K562 (cell line): ENCODE data around the gene ABCC9. TPM values are rescaled to one million over a fixed set of nuclear protein-coding genes. Genes with fewer than 3 reads are reported as not detected.

ENCODE experiments used
- ATAC-seq: fragments of 200-7000 bp; cut with Tn5 transposase; 3 replicates; pipeline ENCODE4 v1.9.1; 2020; ENCODE audit warnings: moderate library complexity
- BruUV-seq: library from RNA; stranded (reverse); fragments of 400-500 nt; replicated peaks from 2 replicates; lab custom pipeline; 2021; lab: Mats Ljungman, UMichigan
- CTCF ChIA-PET: fragments of 300-600 bp; formaldehyde crosslinking; extraction: SDS; loops from one replicate; lab custom pipeline; 2021; ENCODE audit warnings: low intra/inter-chr PET ratio; lab: Yijun Ruan, JAX
- POLR2A ChIA-PET: fragments of 300-600, 350-650 bp; sonication (Branson Sonifier 250); formaldehyde crosslinking; extraction: SDS; loops from one replicate; lab custom pipeline; 2021; ENCODE audit warnings: antibody characterized with exemption, inconsistent platforms; lab: Yijun Ruan, JAX
- DNase-seq, 4 experiments: peaks; one replicate each; pipeline versions ENCODE4 v3.0.0 to v3.0.0-alpha.2; 2011 to 2018; ENCODE audit warnings: low spot score in 3 of 4, mixed read lengths in 3 of 4; ENCODE audit errors: extremely low read depth in 1 of 4
- FAIRE-seq: peaks from 2 replicates; lab custom pipeline; 2011; peaks lifted over from hg19 to GRCh38; lab: Jason Lieb, UNC
- H2AFZ ChIP-seq: 2 replicates; pipeline ENCODE4 v1.6.0; 2011; ENCODE audit warnings: low read depth, low read length, control low read depth, inconsistent platforms
- H3K27ac ChIP-seq: fragments of 200-600 bp; 3 replicates; pipeline ENCODE4 v1.8.0; 2011; ENCODE audit warnings: low read depth, mild to moderate bottlenecking, control low read depth, inconsistent platforms, low read length, moderate library complexity, mixed read lengths; ENCODE audit errors: extremely low read depth
- H3K27me3 ChIP-seq, 2 experiments: fragments of 300-600 bp in 1 of 2; 2 replicates in 1 of 2; 3 replicates in 1 of 2; pipeline versions ENCODE4 v1.6.0 to v1.8.0; 2011; ENCODE audit warnings: inconsistent platforms in 2 of 2, low read length in 2 of 2, mild to moderate bottlenecking in 1 of 2, mixed read lengths in 1 of 2, moderate library complexity in 1 of 2; ENCODE audit not compliant: control insufficient read depth in 2 of 2, insufficient read depth in 2 of 2
- H3K36me3 ChIP-seq: fragments of 300-600 bp; 3 replicates; pipeline ENCODE4 v1.8.0; 2011; ENCODE audit warnings: mild to moderate bottlenecking, low read length, inconsistent platforms; ENCODE audit not compliant: control insufficient read depth, insufficient read depth
- H3K4me1 ChIP-seq, 2 experiments: fragments of 200-600 bp in 1 of 2; replicated peaks in 1 of 2; 2 replicates in 1 of 2; 3 replicates in 1 of 2; pipeline versions ENCODE4 v1.5.1 to v1.8.0; 2011; ENCODE audit warnings: inconsistent platforms in 2 of 2, low read length in 2 of 2, mild to moderate bottlenecking in 1 of 2, mixed read lengths in 1 of 2, moderate library complexity in 1 of 2; ENCODE audit not compliant: control insufficient read depth in 2 of 2, insufficient read depth in 2 of 2
- H3K4me2 ChIP-seq: 2 replicates; pipeline ENCODE4 v1.6.1; 2011; ENCODE audit warnings: low read length, control low read depth, inconsistent platforms, mixed read lengths; ENCODE audit not compliant: insufficient read depth
- H3K4me3 ChIP-seq: fragments of 200-600 bp; sonication (generic), shearing (Covaris generic); 2 replicates; pipeline ENCODE4 v1.5.1; 2016; ENCODE audit warnings: control low read depth, inconsistent platforms
- H3K79me2 ChIP-seq: fragments of 200-600 bp; 3 replicates; pipeline ENCODE4 v1.8.0; 2011; ENCODE audit warnings: low read length, inconsistent platforms; ENCODE audit not compliant: control insufficient read depth, insufficient read depth
- H3K9ac ChIP-seq, 2 experiments: 2 replicates each; pipeline versions ENCODE4 v1.6.0 to v1.6.1; 2011; ENCODE audit warnings: low read depth in 2 of 2, low read length in 2 of 2, control low read depth in 1 of 2, inconsistent platforms in 1 of 2, mild to moderate bottlenecking in 1 of 2, mixed read lengths in 1 of 2; ENCODE audit not compliant: insufficient read depth in 1 of 2
- H3K9me1 ChIP-seq: one replicate; pipeline ENCODE4 v1.6.0; 2011; ENCODE audit warnings: inconsistent platforms, mild to moderate bottlenecking, low read length, moderate library complexity; ENCODE audit not compliant: control insufficient read depth, insufficient read depth
- H3K9me3 ChIP-seq: replicated peaks from 2 replicates; pipeline ENCODE4 v1.5.1; 2011; ENCODE audit warnings: low read depth, low read length, inconsistent platforms; ENCODE audit not compliant: control insufficient read depth, insufficient read depth
- H4K20me1 ChIP-seq: replicated peaks from 2 replicates; pipeline ENCODE4 v1.6.1; 2011; ENCODE audit warnings: low read length, inconsistent platforms, mixed read lengths; ENCODE audit not compliant: control insufficient read depth, insufficient read depth
- CBX5 ChIP-seq: IDR thresholded peaks from 2 replicates; pipeline ENCODE4 v1.6.1; 2014; ENCODE audit warnings: low read depth, borderline replicate concordance
- LCOR ChIP-seq: sonication (generic); formaldehyde crosslinking; IDR thresholded peaks from 2 replicates; pipeline ENCODE4 v1.8.0; 2022; ENCODE audit warnings: mild to moderate bottlenecking, missing genetic modification reagents
- MAFF ChIP-seq: IDR thresholded peaks from 2 replicates; pipeline ENCODE4 v1.6.1; 2012; ENCODE audit warnings: low read length, improper control_type of control experiment
- MEIS2 ChIP-seq: fragments of 450-650 bp; IDR thresholded peaks from 2 replicates; pipeline ENCODE4 v1.6.1; 2014; ENCODE audit warnings: mild to moderate bottlenecking; ENCODE audit not compliant: partially characterized antibody
- MYNN ChIP-seq, 2 experiments: sonication (generic); formaldehyde crosslinking in 1 of 2; IDR thresholded peaks; 2 replicates each; pipeline versions ENCODE4 v1.5.0 to v1.6.1; 2016 to 2020; ENCODE audit warnings: antibody characterized with exemption in 1 of 2, missing genetic modification reagents in 1 of 2
- ZNF224 ChIP-seq: sonication (generic); formaldehyde crosslinking; IDR thresholded peaks from 2 replicates; pipeline ENCODE4 v1.8.0; 2022; ENCODE audit warnings: mild to moderate bottlenecking, missing genetic modification reagents
- ZNF445 ChIP-seq: fragments of 250-450 bp; sonication (Bioruptor Pico); IDR thresholded peaks from 2 replicates; pipeline ENCODE4 v1.4.0; 2020; ENCODE audit warnings: low read depth, mild to moderate bottlenecking, moderate library complexity
- ZSCAN32 ChIP-seq: fragments of 450-650 bp; formaldehyde crosslinking; IDR thresholded peaks from 2 replicates; pipeline ENCODE4 v1.4.0; 2020; ENCODE audit warnings: mild to moderate bottlenecking, moderate library complexity
- WGBS: fragments of 100-300 bp; shearing (Covaris generic); methylation state at CpG from one replicate; pipeline ENCODE4 v1.1.6; 2016; ENCODE audit warnings: low coverage, mixed read lengths; ENCODE audit not compliant: insufficient coverage; ENCODE audit errors: missing lambda C conversion rate; 5-methylcytosine and 5-hydroxymethylcytosine counted together
- in situ Hi-C: fragments of 300-500 bp; cut with MboI; formaldehyde crosslinking; loops from 4 replicates; pipeline ENCODE4 v1.15.0; 2018; ENCODE audit warnings: inconsistent platforms, mixed read lengths
- intact Hi-C: fragments of 100-400 bp; cut with micrococcal nuclease; formaldehyde crosslinking; loops from 2 replicates; pipeline ENCODE4 v1.14.2; 2022
- polyA plus RNA-seq, 8 experiments: library from polyadenylated mRNA; depleted of rRNA in 4 of 8; stranded (reverse) in 5 of 8; unstranded in 3 of 8; fragments of >200 nt; fragmentation: Nextera tagmentation in 2 of 8; fragmentation: Illumina TruSeq in 1 of 8; extraction: Ambion mirVana in 2 of 8; extraction: Trizol in 1 of 8; gene quantifications; 2 replicates each; pipeline versions ENCODE4 v1.2.1 to v1.2.3, GENCODE V29; 2011 to 2014; ENCODE audit warnings: inconsistent platforms in 1 of 8, missing spikeins in 1 of 8
- total RNA-seq, 7 experiments: library from RNA; depleted of rRNA in 6 of 7; stranded (reverse); fragments of >200 nt in 6 of 7; fragmentation: Illumina TruSeq in 2 of 7; extraction: Trizol in 2 of 7; gene quantifications; 2 replicates each; pipeline versions ENCODE4 v1.2.1 to v1.2.3, GENCODE V29; 2011 to 2021; ENCODE audit warnings: low replicate concordance in 1 of 7
- TF ChIP-seq, protein P1 (sequence below), 2 experiments: fragments of 450-650 bp; formaldehyde crosslinking in 1 of 2; IDR thresholded peaks; 2 replicates each; pipeline versions ENCODE4 v1.4.0 to v1.6.1; 2014 to 2020; ENCODE audit warnings: mild to moderate bottlenecking in 2 of 2, borderline replicate concordance in 1 of 2, low read depth in 1 of 2

The ABCC9 gene
- total and polyA plus RNA-seq, 9 of the 15 experiments (the other 6 are each of a cell fraction or from before 2014, with no cell fraction given), result 0.05 to 0.40 (median 0.18) TPM

DNA sequence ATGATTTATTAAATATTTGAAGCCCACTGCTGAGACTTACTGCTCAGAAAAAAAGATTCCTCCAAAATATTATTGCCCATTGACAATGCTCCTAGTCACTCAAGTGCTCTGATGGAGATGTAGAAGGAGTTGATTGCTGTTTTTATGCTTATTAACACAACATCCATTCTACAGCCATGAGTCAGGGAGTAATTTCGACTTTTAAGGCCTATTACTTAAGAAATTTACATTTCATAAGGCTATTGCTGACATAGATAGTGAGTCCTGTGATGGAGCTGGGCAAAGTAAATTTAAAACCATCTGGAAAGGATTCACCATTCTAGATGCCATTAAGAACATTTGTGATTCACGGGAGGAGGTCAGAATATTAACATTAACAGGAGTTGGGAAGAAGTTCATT lies 171.9 kb downstream of the ABCC9 start:
- 21% methylated on average over 2 of the region's 2 CpGs for WGBS
- Histone ChIP-seq H3K4me3 (no peak overlapping the region), H3K36me3 (no peaks in the 10 kb centered on the region; the same call in 2 of the 3 replicates), H2AFZ (no peak overlapping the region), H3K4me1 (peaks cover 0 to 6% of the 10 kb centered on the region in 2 experiments; a peak in 3 of 5 replicates), H4K20me1 (no peaks in the 10 kb centered on the region), H3K27me3 (no peaks in the 10 kb centered on the region), H3K9me3 (no peaks in the 10 kb centered on the region), H3K9ac (no peak overlapping the region), H3K79me2 (peaks cover 5% of the 10 kb centered on the region; the same call in 2 of the 3 replicates), H3K9me1 (no peaks in the 10 kb centered on the region), H3K4me2 (no peak overlapping the region), H3K27ac (no peak overlapping the region)
- no peak for TF ChIP-seq MEIS2
- TF ChIP-seq ZNF445 (CRISPR knock-in tag), result no peak
- TF ChIP-seq MYNN (IDR thresholded peaks at IDR 0.05), result no peak
- TF ChIP-seq MYNN (CRISPR knock-in tag; IDR thresholded peaks at IDR 0.05), result no peak
- TF ChIP-seq ZNF224, result no peak
- ChIA-PET POLR2A (no interaction called here), CTCF (no interaction called here)
- DNase-seq (no peak), FAIRE-seq (no peak), ATAC-seq (no peak)
- BruUV-seq, result no TSS peak
- in situ Hi-C loops (no loop called here), intact Hi-C loops (no loop called here)

DNA sequence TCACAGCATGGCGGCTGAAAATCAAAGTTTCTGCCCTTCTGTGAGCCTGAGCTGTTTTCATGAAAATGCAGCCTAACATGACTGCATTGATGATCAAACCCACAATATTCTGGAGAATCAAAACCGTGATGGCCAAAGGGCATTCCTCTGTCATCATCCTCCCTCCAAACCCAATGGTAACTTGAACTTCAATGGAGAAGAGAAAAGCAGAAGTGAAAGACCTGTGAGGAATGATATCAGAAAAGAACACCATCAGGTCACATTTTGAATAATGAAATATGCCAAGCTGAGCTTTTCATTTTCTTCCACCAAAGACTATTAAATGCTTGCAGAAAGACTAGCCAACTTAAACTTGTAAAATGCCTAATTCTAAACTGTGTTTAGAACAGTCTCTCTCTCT lies 174.8 kb downstream of the ABCC9 start:
- no peak overlapping the region for H3K9ac ChIP-seq
- FAIRE-seq (no peak), DNase-seq (no peak), ATAC-seq (no peak)
- H3K36me3 ChIP-seq, result no peaks in the 10 kb centered on the region
- no TSS peak for BruUV-seq
- no peak overlapping the region for H3K4me2 ChIP-seq
- H4K20me1 ChIP-seq, result no peaks in the 10 kb centered on the region
- no peaks in the 10 kb centered on the region for H3K4me1 ChIP-seq
- no peaks in the 10 kb centered on the region for H3K9me3 ChIP-seq
- no peaks in the 10 kb centered on the region for H3K27me3 ChIP-seq
- no peak overlapping the region for H3K4me3 ChIP-seq
- H2AFZ ChIP-seq, result no peak overlapping the region
- 24% methylated on average over 2 of the region's 2 CpGs for WGBS
- H3K27ac ChIP-seq, result no peak overlapping the region
- intact Hi-C loops (no loop called here), in situ Hi-C loops (no loop called here)
- ChIA-PET CTCF (no interaction called here), POLR2A (interaction anchor here (0.7 to 1.0 kb wide), 2 partner anchors 9 to 13 kb away, joined by 3 to 5 read pairs; partner anchors contain the start of gene KCNJ8)
- no peaks in the 10 kb centered on the region for H3K9me1 ChIP-seq
- H3K79me2 ChIP-seq, result no peaks in the 10 kb centered on the region
- no peak for TF ChIP-seq LCOR (CRISPR knock-in tag)
- TF ChIP-seq, protein P1, sequence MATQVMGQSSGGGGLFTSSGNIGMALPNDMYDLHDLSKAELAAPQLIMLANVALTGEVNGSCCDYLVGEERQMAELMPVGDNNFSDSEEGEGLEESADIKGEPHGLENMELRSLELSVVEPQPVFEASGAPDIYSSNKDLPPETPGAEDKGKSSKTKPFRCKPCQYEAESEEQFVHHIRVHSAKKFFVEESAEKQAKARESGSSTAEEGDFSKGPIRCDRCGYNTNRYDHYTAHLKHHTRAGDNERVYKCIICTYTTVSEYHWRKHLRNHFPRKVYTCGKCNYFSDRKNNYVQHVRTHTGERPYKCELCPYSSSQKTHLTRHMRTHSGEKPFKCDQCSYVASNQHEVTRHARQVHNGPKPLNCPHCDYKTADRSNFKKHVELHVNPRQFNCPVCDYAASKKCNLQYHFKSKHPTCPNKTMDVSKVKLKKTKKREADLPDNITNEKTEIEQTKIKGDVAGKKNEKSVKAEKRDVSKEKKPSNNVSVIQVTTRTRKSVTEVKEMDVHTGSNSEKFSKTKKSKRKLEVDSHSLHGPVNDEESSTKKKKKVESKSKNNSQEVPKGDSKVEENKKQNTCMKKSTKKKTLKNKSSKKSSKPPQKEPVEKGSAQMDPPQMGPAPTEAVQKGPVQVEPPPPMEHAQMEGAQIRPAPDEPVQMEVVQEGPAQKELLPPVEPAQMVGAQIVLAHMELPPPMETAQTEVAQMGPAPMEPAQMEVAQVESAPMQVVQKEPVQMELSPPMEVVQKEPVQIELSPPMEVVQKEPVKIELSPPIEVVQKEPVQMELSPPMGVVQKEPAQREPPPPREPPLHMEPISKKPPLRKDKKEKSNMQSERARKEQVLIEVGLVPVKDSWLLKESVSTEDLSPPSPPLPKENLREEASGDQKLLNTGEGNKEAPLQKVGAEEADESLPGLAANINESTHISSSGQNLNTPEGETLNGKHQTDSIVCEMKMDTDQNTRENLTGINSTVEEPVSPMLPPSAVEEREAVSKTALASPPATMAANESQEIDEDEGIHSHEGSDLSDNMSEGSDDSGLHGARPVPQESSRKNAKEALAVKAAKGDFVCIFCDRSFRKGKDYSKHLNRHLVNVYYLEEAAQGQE (IDR thresholded peaks at IDR 0.05; ENCODE audit: borderline replicate concordance), result no peak
- TF ChIP-seq, protein P1 (CRISPR knock-in tag; IDR thresholded peaks at IDR 0.05; ENCODE audit: low read depth), result no peak
- no peak for TF ChIP-seq ZSCAN32 (CRISPR knock-in tag)
- no peak for TF ChIP-seq MAFF
- no peak for TF ChIP-seq CBX5
